ENCODE results near the gene SUCO. TPM values are rescaled to one million over a fixed set of nuclear protein-coding genes. Genes with fewer than 3 reads are reported as not detected.

The SUCO gene
- total and polyA plus RNA-seq, 2 of the 4 experiments (the other 2 are of a cell fraction) = 11.4 to 21.5 TPM

GRCh38 chr1:172588296-172589291 lies 55.6 kb downstream of the SUCO start:
- no peaks in the 10 kb centered on the region for H4K20me1 ChIP-seq (ENCODE audit: insufficient read depth, low read length)
- peak overlapping the region; percentile 5 to 60; a peak in 3 of 4 replicates for H4K8ac ChIP-seq (ENCODE audit: low read depth in 2 of 2, low read length in 2 of 2)
- H3K36me3 ChIP-seq (ENCODE audit: control insufficient read depth, insufficient read depth, low read length) = peaks cover 5% of the 10 kb centered on the region; the same call in 1 of the 2 replicates
- peak overlapping the region; percentile 33; the same call in 1 of the 2 replicates for H3K4me3 ChIP-seq (ENCODE audit: insufficient read depth, low read depth, low read length)
- intact Hi-C loops (cut with micrococcal nuclease) = loop anchor here (2.0 to 10.0 kb wide), 2 partner anchors 54 to 444 kb away; no protein-coding TSS in a partner anchor
- H2AK9ac ChIP-seq (replicated peaks; ENCODE audit: low read depth, low read length, poor library complexity) = no peak overlapping the region
- peak overlapping the region; percentile 81 for H3K27ac ChIP-seq (ENCODE audit: insufficient read depth, low read length)
- peak overlapping the region; percentile 59 for H3K14ac ChIP-seq (replicated peaks; ENCODE audit: low read depth, low read length)
- no peaks in the 10 kb centered on the region; the same call in 1 of the 2 replicates for H3K9me1 ChIP-seq (ENCODE audit: insufficient read depth, low read length)
- peaks cover 4 to 7% of the 10 kb centered on the region in 2 experiments; a peak in 3 of 4 replicates for H3K79me1 ChIP-seq (ENCODE audit: low read depth in 1 of 2, low read length in 2 of 2)
- dilution Hi-C loops (cut with HindIII; ENCODE audit: low sequenced_read_pairs, unreplicated experiment) = no loop called here
- peak overlapping the region; percentile 54; the same call in 1 of the 2 replicates for H4K5ac ChIP-seq (ENCODE audit: low read depth, low read length)
- peaks cover 4% of the 10 kb centered on the region; the same call in 1 of the 2 replicates for H3K4me1 ChIP-seq (ENCODE audit: control insufficient read depth, insufficient read depth, low read length)
- H3K23ac ChIP-seq (ENCODE audit: low read depth, low read length) = peak overlapping the region; percentile 44; the same call in 1 of the 2 replicates
- no peak overlapping the region for H2AK5ac ChIP-seq (ENCODE audit: low read depth, low read length)
- peak overlapping the region; percentile 54; the same call in 1 of the 2 replicates for H3K4ac ChIP-seq (ENCODE audit: low read depth, low read length)
- H3K9ac ChIP-seq (ENCODE audit: low read depth, low read length) = no peak overlapping the region
- DNase-seq (peak; percentile 94), ATAC-seq (ENCODE audit: low read depth) (peak; percentile 96)
- H3K9me3 ChIP-seq (ENCODE audit: control insufficient read depth, insufficient read depth, low read length) = no peaks in the 10 kb centered on the region
- no TSS peak for BruUV-seq (replicated peaks)
- H2BK5ac ChIP-seq (ENCODE audit: low read depth, low read length, poor library complexity, severe bottlenecking) = peak overlapping the region; percentile 95
- H3K4me2 ChIP-seq (ENCODE audit: low read depth, low read length) = peak overlapping the region; percentile 86; the same call in 1 of the 2 replicates
- H3K56ac ChIP-seq (ENCODE audit: extremely low read depth, insufficient read depth, low read length) = peak overlapping the region; percentile 7
- WGBS, 2 experiments (ENCODE audit: extremely low coverage in 2 of 2, insufficient read length in 1 of 2) = no CpG with 5 or more reads among the region's 7 CpGs
- TF ChIP-seq RFX5 (IDR thresholded peaks at IDR 0.05; ENCODE audit: low read depth, low read length) = no peak
- no peak for TF ChIP-seq RCOR1 (IDR thresholded peaks at IDR 0.05; ENCODE audit: insufficient replicate concordance, low read length)
- TF ChIP-seq CEBPB (IDR thresholded peaks at IDR 0.05; ENCODE audit: low read depth, low read length) = no peak
- peak; percentile 83 for TF ChIP-seq FOS (IDR thresholded peaks at IDR 0.05; ENCODE audit: low read depth, low read length)
- no peak for TF ChIP-seq BHLHE40 (IDR thresholded peaks at IDR 0.05; ENCODE audit: low read depth, low read length)
- no peak for TF ChIP-seq RAD21 (IDR thresholded peaks at IDR 0.05; ENCODE audit: low read length)
- TF ChIP-seq MAFK (IDR thresholded peaks at IDR 0.05; ENCODE audit: low read depth, low read length) = no peak
- CTCF ChIA-PET = interaction anchor here (1.1 kb wide), 1 partner anchor 22 kb away, joined by 4 read pairs; no protein-coding TSS in a partner anchor
- H3K27me3 ChIP-seq (ENCODE audit: control insufficient read depth, insufficient read depth, low read length) = no peaks in the 10 kb centered on the region
- no peak overlapping the region for H2AFZ ChIP-seq (replicated peaks; ENCODE audit: low read length, poor library complexity)
- peak overlapping the region; percentile 24; the same call in 1 of the 3 replicates for H2BK15ac ChIP-seq (ENCODE audit: low read depth, low read length)
- H4K91ac ChIP-seq (ENCODE audit: insufficient read depth, low read depth, low read length) = peak overlapping the region; percentile 34
- POLR2A ChIA-PET (ENCODE audit: unreplicated experiment) = no interaction called here
- in situ Hi-C loops (cut with MboI; ENCODE audit: low sequenced_read_pairs) = no loop called here
- H2BK20ac ChIP-seq (ENCODE audit: low read depth, low read length) = peak overlapping the region; percentile 81
- peak overlapping the region; percentile 64 for H2BK120ac ChIP-seq (ENCODE audit: low read depth, low read length)
- H3K18ac ChIP-seq (ENCODE audit: low read depth, low read length) = peak overlapping the region; percentile 77; the same call in 1 of the 2 replicates

Data from IMR-90 (cell line).